ENCODE results near the gene CDH22.

The CDH22 gene

DNA sequence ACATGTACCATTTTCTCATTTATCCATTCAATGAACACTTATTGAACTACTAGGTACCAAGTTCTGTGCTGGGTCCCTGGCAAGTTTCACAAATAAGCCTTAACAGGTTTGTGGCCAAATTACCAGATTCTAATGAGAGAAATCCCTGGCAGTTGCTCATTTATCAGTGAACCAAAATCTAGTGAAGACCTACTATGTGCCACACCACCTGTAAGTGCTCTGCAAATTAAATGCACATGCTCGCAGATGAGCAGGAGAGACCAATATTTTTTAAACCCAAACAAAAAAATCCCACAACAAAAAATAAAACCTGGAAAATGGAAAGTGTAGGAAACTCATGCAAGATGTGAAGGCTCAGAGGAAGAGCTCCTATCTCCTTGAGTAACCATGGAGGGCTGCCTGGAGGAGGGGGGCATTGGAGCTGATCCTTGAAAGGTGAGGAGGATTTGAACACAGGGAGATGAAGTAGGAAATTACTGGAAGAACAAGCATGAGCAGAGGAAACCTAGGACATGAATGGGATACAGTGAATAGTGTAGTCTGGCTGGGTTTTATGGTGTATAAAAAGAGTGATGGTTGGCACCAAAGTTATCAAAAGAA, 48.9 kb downstream of the CDH22 start:
- POLR2A ChIA-PET: no interaction called here
- no peak for TF ChIP-seq SP1 (IDR thresholded peaks at IDR 0.05)
- TF ChIP-seq TARDBP (IDR thresholded peaks at IDR 0.05): no peak
- no peak for TF ChIP-seq BHLHE40 (IDR thresholded peaks at IDR 0.05; ENCODE audit: borderline replicate concordance)
- TF ChIP-seq ELF4 (IDR thresholded peaks at IDR 0.05): no peak
- TF ChIP-seq L3MBTL2 (conservative IDR thresholded peaks at IDR 0.05): no peak
- TF ChIP-seq FOXM1 (IDR thresholded peaks at IDR 0.05; ENCODE audit: borderline replicate concordance): no peak
- TF ChIP-seq LEF1 (IDR thresholded peaks at IDR 0.05; ENCODE audit: borderline replicate concordance): no peak
- no peak for TF ChIP-seq NFRKB (IDR thresholded peaks at IDR 0.05)
- no peak for TF ChIP-seq ZNF384 (IDR thresholded peaks at IDR 0.05)
- no peak for TF ChIP-seq SUZ12 (IDR thresholded peaks at IDR 0.05)
- TF ChIP-seq HDGF (IDR thresholded peaks at IDR 0.05; ENCODE audit: borderline replicate concordance): no peak
- TF ChIP-seq, protein P1, sequence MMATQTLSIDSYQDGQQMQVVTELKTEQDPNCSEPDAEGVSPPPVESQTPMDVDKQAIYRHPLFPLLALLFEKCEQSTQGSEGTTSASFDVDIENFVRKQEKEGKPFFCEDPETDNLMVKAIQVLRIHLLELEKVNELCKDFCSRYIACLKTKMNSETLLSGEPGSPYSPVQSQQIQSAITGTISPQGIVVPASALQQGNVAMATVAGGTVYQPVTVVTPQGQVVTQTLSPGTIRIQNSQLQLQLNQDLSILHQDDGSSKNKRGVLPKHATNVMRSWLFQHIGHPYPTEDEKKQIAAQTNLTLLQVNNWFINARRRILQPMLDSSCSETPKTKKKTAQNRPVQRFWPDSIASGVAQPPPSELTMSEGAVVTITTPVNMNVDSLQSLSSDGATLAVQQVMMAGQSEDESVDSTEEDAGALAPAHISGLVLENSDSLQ (IDR thresholded peaks at IDR 0.05): no peak
- no peak for TF ChIP-seq FOXA1 (IDR thresholded peaks at IDR 0.05)
- no peak for TF ChIP-seq CTBP1 (IDR thresholded peaks at IDR 0.05; ENCODE audit: borderline replicate concordance)
- TF ChIP-seq ARNT (IDR thresholded peaks at IDR 0.05): no peak
- TF ChIP-seq FOXK2 (IDR thresholded peaks at IDR 0.05): no peak
- DNase-seq (ENCODE audit: extremely low spot score): no peak
- CTCF ChIA-PET: no interaction called here

DNA sequence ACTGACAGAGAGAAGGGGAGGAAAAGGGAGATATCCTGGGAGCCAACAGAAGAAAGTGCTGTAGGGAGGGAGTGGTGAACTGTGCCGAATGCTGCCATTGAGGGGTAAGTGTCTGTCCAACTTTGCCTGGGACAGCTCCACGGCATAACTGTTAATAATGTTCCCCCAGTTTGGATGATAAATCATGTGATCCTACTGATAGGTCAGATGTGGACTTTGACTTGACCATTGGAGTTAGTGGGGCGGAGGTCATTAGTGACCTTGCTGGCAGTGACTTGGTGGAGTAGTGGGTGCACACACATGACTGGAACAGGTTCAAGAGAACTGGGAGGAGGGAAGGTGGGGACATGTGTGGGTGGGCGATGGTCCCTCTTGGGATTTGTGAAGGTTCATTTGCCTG, 50.4 kb downstream of the CDH22 start:
- no peak for DNase-seq (ENCODE audit: extremely low spot score)
- no peak for TF ChIP-seq BHLHE40 (IDR thresholded peaks at IDR 0.05; ENCODE audit: borderline replicate concordance)
- no peak for TF ChIP-seq L3MBTL2 (conservative IDR thresholded peaks at IDR 0.05)
- no peak for TF ChIP-seq TARDBP (IDR thresholded peaks at IDR 0.05)
- TF ChIP-seq, protein P1 (IDR thresholded peaks at IDR 0.05): no peak
- no peak for TF ChIP-seq ZNF384 (IDR thresholded peaks at IDR 0.05)
- TF ChIP-seq FOXK2 (IDR thresholded peaks at IDR 0.05): no peak
- TF ChIP-seq FOXA1 (IDR thresholded peaks at IDR 0.05): no peak
- POLR2A ChIA-PET: interaction anchor here (0.8 kb wide), 1 partner anchor 107 kb away, joined by 3 read pairs; no protein-coding TSS in a partner anchor
- CTCF ChIA-PET: no interaction called here

DNA sequence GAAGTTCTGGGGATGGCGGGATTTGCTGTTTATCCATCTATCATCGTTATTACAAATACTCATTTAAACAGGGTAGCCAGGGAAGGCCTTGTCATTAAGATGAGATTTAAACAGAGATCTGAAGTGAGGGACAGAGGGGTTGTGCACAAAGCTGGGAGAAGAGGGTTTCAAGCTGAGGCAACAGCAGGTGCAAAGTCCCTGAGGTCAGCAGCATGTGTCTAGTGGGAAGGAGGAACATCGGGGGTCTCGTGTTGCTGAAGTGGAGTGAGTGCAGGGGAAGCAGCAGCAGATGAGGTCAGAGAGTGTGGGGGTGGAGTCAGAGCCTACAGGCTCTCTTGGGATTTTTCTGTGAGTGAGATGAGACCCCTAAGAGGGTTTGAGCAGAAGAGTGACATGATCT, 52.0 kb downstream of the CDH22 start:
- ChIA-PET CTCF (interaction anchor here (0.6 kb wide), 1 partner anchor 19 kb away, joined by 3 read pairs; no protein-coding TSS in a partner anchor), POLR2A (no interaction called here)
- DNase-seq (ENCODE audit: extremely low spot score): no peak
- TF ChIP-seq ARNT (IDR thresholded peaks at IDR 0.05) (no peak), BHLHE40 (IDR thresholded peaks at IDR 0.05; ENCODE audit: borderline replicate concordance) (no peak), FOXK2 (IDR thresholded peaks at IDR 0.05) (no peak), LEF1 (IDR thresholded peaks at IDR 0.05; ENCODE audit: borderline replicate concordance) (no peak), CTBP1 (IDR thresholded peaks at IDR 0.05; ENCODE audit: borderline replicate concordance) (no peak), TARDBP (IDR thresholded peaks at IDR 0.05) (no peak), NFRKB (IDR thresholded peaks at IDR 0.05) (no peak), ZNF384 (IDR thresholded peaks at IDR 0.05) (no peak), L3MBTL2 (conservative IDR thresholded peaks at IDR 0.05) (no peak), FOXA1 (IDR thresholded peaks at IDR 0.05) (no peak), FOXM1 (IDR thresholded peaks at IDR 0.05; ENCODE audit: borderline replicate concordance) (no peak), SUZ12 (IDR thresholded peaks at IDR 0.05) (no peak), HDGF (IDR thresholded peaks at IDR 0.05; ENCODE audit: borderline replicate concordance) (no peak), ELF4 (IDR thresholded peaks at IDR 0.05) (no peak), SP1 (IDR thresholded peaks at IDR 0.05) (no peak)
- TF ChIP-seq, protein P1 (IDR thresholded peaks at IDR 0.05): no peak

DNA sequence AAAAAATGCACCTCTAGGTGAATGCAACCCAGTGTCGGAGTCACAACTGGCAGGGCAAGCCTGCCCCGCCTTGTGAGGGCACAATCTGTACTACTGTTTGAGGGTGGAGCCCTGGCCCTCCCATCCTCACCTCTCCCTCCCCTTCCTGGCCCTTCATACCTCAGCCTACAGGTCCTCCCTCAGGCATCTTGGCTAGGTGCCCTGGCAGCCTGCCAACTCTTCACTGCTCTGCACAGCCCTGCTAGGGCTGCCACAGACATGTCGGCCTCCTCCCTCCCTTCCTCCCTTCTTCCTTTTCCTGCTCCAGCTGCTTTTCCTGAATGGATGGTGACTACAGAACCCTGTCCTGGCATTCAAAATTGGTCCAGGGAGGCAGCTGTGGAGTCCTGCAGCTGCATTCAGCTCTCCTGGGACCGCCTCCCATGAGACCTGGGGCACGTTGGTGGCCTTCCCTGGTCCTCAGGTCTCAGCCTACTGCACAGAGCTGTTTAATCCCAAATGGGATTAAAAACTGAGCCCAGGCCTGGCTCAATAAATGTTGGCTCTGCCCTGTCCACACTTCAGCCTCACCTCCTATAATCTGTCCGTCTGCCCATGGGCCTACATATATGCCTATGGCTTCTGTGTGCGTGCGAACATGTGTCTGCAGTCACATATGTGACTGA, 52.7 kb downstream of the CDH22 start:
- CTCF ChIA-PET: interaction anchor here (0.6 kb wide), 1 partner anchor 20 kb away, joined by 3 read pairs; no protein-coding TSS in a partner anchor
- POLR2A ChIA-PET: no interaction called here

DNA sequence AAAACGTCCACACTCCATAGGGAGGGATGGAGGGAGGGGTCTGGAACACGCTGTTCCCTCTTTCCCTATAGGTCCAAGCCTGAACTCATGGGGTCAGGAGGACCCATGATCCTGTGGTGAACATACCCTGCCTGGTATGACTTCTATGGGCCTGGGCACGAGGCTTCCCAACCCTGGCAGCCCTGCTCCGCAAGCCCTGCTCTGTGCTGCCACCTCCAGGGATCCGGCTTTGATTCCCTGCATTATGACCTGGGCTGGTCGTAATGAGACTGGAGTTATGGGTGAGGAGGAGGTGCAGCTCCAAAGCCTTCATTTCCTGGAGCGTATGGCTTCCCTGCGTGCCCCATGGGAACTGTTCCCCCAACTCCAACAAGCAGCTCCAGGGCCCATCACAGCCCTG, 54.9 kb downstream of the CDH22 start:
- ChIA-PET POLR2A (no interaction called here), CTCF (interaction anchor here (1.6 kb wide), 1 partner anchor 123 kb away, joined by 4 read pairs; no protein-coding TSS in a partner anchor)
- TF ChIP-seq FOXK2 (IDR thresholded peaks at IDR 0.05) (no peak), HDGF (IDR thresholded peaks at IDR 0.05; ENCODE audit: borderline replicate concordance) (no peak), SUZ12 (IDR thresholded peaks at IDR 0.05) (no peak), FOXM1 (IDR thresholded peaks at IDR 0.05; ENCODE audit: borderline replicate concordance) (no peak), LEF1 (IDR thresholded peaks at IDR 0.05; ENCODE audit: borderline replicate concordance) (no peak), BHLHE40 (IDR thresholded peaks at IDR 0.05; ENCODE audit: borderline replicate concordance) (no peak), NFRKB (IDR thresholded peaks at IDR 0.05) (no peak), FOXA1 (IDR thresholded peaks at IDR 0.05) (no peak), ELF4 (IDR thresholded peaks at IDR 0.05) (no peak), TARDBP (IDR thresholded peaks at IDR 0.05) (no peak), L3MBTL2 (conservative IDR thresholded peaks at IDR 0.05) (no peak), ZNF384 (IDR thresholded peaks at IDR 0.05) (no peak), CTBP1 (IDR thresholded peaks at IDR 0.05; ENCODE audit: borderline replicate concordance) (no peak), ARNT (IDR thresholded peaks at IDR 0.05) (no peak), SP1 (IDR thresholded peaks at IDR 0.05) (no peak)
- TF ChIP-seq, protein P1 (IDR thresholded peaks at IDR 0.05): no peak
- peak; percentile 41 for DNase-seq (ENCODE audit: extremely low spot score)

More for the DNA sequence above, 52.7 kb downstream of the CDH22 start:
- DNase-seq (ENCODE audit: extremely low spot score): peak; percentile 50
- TF ChIP-seq ARNT (IDR thresholded peaks at IDR 0.05) (no peak), FOXM1 (IDR thresholded peaks at IDR 0.05; ENCODE audit: borderline replicate concordance) (no peak), FOXA1 (IDR thresholded peaks at IDR 0.05) (no peak), L3MBTL2 (conservative IDR thresholded peaks at IDR 0.05) (no peak), CTBP1 (IDR thresholded peaks at IDR 0.05; ENCODE audit: borderline replicate concordance) (no peak), FOXK2 (IDR thresholded peaks at IDR 0.05) (no peak), HDGF (IDR thresholded peaks at IDR 0.05; ENCODE audit: borderline replicate concordance) (no peak), TARDBP (IDR thresholded peaks at IDR 0.05) (no peak), SUZ12 (IDR thresholded peaks at IDR 0.05) (no peak), BHLHE40 (IDR thresholded peaks at IDR 0.05; ENCODE audit: borderline replicate concordance) (no peak), NFRKB (IDR thresholded peaks at IDR 0.05) (no peak), ELF4 (IDR thresholded peaks at IDR 0.05) (no peak), SP1 (IDR thresholded peaks at IDR 0.05) (no peak), LEF1 (IDR thresholded peaks at IDR 0.05; ENCODE audit: borderline replicate concordance) (no peak)
